GM18951 (cell line): ENCODE data around the gene IRF4.
"Not testable (repeated sequence)": the region's sequence is repeated elsewhere in the genome, so short reads cannot be mapped to it uniquely, and the experiment has no call there.

Source experiments
- POLR2A ChIP-seq: IDR thresholded peaks from 4 replicates; pipeline ENCODE4 v1.6.1; 2011; ENCODE audit warnings: mild to moderate bottlenecking; ENCODE audit not compliant: insufficient read length, insufficient read depth; ENCODE audit errors: extremely low read depth
- in situ Hi-C: fragments of 300-500 bp; cut with MboI; formaldehyde crosslinking; loops from one replicate; pipeline ENCODE4 v1.12.0; 2022; ENCODE audit warnings: low sequenced_read_pairs, mixed read lengths, inconsistent platforms; ENCODE audit not compliant: unreplicated experiment

Gene IRF4

GRCh38 chr6:376827-377640 lies 14.5 kb upstream of the IRF4 start:
- no peak for TF ChIP-seq POLR2A
- in situ Hi-C loops, result no loop called here

DNA sequence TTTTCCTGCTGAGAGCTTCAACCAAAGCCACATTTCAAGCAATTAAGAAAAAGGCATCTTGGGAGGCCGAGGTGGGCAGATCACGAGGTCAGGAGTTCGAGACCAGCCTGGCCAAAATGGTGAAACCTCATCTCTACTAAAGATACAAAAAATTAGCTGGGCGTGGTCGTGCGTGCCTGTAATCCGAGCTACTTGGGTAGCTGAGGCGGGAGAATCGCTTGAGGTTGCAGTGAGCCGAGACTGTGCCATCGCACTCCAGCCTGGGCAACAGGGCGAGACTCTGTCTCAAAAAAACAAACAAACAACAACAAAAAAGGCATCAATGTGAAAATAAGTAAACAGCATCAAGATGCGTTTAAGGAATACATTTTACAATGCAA lies 13.9 kb upstream of the IRF4 start:
- in situ Hi-C loops, result not testable (repeated sequence)

GRCh38 chr6:378090-378957 lies 13.2 kb upstream of the IRF4 start:
- no peak for TF ChIP-seq POLR2A
- in situ Hi-C loops, result no loop called here

DNA sequence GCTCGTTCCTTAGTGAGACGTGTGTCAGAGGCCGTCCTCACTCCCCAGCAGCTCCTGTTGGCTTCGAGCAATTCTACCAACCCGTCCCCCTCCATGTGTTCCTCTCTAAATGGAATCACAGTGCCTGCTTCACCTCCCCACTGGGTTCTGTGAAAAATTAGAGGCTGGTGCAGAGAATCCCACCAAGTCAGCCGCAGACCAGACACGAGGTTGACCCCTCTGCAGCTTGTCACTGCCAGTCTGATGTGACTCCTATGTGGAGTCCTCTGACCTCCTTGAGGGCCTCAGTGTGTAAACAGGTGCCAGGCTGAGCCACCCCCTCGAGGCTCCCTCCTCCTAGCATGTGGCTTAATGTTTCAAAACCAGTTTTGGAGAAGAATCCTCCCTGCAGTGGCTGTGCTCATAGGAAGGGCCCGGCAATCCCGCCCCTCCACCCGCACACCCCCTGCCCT lies 12.6 kb upstream of the IRF4 start:
- TF ChIP-seq POLR2A, result no peak
- in situ Hi-C loops, result no loop called here

- no peak for TF ChIP-seq POLR2A
- in situ Hi-C loops, result no loop called here
These were observed 12.0 kb upstream of the IRF4 start for GRCh38 chr6:379410-380181.

DNA sequence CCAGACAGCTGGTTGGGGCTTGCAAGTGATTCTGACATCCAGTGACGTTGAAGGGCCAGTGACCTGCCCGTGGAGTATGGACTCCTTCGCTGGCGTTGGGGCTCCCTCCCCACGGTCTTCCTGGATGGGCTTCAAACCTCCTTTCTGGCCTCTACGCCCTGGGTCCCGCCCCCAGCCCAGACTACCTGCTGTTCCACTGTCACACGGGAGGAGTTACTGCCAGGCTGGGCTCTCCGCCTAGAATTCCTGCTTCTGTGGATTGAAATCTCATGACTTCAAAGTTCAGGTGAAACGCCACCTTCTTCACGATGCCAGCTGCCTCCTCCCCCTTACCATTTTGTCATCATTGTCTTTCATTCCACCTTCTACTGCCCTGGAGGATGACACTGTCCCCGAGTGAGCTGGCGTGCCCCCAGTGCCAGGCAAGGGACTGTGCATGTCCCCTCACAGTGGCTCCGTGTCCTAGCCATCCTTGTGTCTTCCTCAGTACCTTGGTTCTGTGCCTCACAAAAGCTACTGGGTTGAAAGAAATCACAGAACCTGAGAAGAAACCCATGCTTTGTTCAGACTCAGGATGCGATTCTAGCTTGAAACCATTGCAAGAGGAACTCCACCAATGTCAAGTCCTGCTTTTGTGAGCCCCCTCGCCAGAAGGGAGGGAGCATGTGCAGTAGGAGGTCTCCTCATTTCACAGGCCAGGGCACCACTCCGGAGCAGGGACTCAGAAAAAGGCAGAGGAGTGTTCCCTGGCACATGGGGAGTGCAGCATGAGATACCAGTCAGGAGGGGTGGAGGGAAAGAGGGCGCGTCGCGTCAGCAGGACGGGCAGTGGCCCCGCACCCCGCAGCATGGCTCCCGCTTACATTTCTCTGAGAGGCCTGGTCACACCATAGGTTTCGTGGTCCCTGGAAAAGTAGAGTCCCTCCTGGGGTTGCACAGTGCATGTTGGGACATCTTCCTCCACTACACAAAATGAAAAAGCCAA lies 11.0 kb upstream of the IRF4 start:
- TF ChIP-seq POLR2A, result no peak
- in situ Hi-C loops, result no loop called here

DNA sequence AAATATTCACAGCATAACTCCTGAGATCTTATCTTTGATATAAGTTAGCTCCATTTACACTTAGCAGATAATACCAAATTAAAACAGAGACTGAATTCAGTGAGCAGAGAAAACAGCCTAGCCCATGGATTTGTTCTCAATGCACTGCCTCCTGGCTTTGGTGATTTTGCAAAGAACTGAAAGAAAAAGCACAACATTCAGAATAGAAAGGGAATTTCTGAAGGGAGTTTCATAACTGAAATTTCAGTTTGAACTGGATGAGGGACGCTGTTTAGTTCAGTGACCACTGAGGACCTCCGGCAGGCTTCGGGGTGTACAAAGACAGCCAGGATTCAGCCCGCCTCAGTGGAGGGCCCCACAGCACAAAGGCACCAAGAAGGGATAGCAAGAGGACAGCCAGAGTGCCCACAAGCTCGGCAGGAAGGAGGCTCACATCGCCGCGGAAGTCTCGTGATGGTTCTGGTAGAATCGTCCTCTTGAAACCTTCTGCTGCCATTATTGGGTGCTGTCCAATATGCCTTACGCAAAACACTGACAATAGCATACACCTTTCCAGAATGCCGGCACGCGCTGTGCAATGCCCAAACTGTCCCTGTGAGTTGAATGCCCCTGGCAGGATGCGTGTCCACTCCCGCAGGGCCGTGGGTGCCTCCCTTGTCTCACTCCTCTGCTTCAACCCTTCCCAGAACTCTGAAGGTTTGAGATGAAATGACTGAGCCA lies 9.7 kb upstream of the IRF4 start:
- TF ChIP-seq POLR2A, result no peak
- in situ Hi-C loops, result no loop called here

GRCh38 chr6:382883-383810 lies 8.4 kb upstream of the IRF4 start:
- in situ Hi-C loops, result no loop called here
- no peak for TF ChIP-seq POLR2A

DNA sequence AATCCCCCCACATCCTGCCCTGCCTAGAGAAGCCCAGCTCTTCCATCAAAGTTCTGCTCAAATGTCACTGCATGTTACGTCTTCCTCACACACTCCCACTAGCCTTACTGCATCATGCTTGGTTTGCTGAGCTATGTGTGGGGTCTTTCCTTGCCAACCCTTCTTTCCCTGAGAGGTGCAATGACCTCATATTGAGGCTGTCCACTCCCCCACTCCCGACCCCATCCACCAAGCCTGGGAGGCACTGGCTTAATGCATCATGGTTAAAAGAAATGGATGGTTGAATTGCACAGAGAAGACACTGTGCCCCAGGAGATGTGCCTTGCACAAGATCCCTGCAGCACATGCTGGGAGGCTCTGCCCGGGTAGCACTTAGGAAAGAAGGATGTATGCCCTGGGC lies 7.7 kb upstream of the IRF4 start:
- no peak for TF ChIP-seq POLR2A
- in situ Hi-C loops, result no loop called here

GRCh38 chr6:384898-385297 lies 6.7 kb upstream of the IRF4 start:
- TF ChIP-seq POLR2A, result no peak
- in situ Hi-C loops, result no loop called here

- TF ChIP-seq POLR2A, result no peak
- in situ Hi-C loops, result no loop called here
These were observed 5.9 kb upstream of the IRF4 start for GRCh38 chr6:385614-386013.

DNA sequence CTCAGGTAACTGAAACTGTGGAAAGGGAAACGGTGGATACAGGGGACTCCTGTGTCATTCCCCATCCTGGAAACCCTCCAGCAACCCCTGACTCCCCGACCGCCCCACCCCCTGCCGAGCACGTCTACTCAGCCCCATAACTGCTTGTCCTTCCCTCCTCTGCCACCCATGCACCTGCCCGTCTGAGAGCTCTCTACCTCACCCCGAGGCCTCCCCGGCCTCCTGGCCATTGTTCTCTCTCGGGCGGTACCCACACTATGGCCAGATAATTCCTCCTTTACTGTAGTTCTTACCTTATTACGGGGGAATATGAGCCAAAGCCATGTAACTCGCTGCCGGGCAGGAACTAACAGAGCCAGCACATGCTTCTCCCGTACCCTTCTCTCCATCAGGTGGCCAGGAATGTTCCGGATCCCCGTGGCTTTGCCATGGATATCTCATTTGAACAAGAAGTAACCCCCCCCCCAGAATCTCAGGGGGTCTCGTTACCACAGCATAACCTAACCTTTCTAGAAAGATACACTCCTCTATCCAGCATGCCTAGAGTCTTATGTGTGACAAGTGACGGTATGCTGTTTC lies 4.8 kb upstream of the IRF4 start:
- in situ Hi-C loops, result no loop called here
- no peak for TF ChIP-seq POLR2A
